Loucy (cell line): Measurements from ENCODE around the gene CCDC12.

Source experiments
- CTCF ChIP-seq: fragments of 200-600 bp; sonication (generic); conservative IDR thresholded peaks from 2 replicates; pipeline ENCODE4 v1.5.1; 2014; ENCODE audit warnings: mild to moderate bottlenecking, antibody characterized with exemption, low read length
- EZH2phosphoT487 ChIP-seq: fragments of 200-600 bp; IDR thresholded peaks from 2 replicates; pipeline ENCODE4 v1.6.1; 2018; ENCODE audit warnings: antibody characterized with exemption, mild to moderate bottlenecking, moderate library complexity, borderline replicate concordance

DNA sequence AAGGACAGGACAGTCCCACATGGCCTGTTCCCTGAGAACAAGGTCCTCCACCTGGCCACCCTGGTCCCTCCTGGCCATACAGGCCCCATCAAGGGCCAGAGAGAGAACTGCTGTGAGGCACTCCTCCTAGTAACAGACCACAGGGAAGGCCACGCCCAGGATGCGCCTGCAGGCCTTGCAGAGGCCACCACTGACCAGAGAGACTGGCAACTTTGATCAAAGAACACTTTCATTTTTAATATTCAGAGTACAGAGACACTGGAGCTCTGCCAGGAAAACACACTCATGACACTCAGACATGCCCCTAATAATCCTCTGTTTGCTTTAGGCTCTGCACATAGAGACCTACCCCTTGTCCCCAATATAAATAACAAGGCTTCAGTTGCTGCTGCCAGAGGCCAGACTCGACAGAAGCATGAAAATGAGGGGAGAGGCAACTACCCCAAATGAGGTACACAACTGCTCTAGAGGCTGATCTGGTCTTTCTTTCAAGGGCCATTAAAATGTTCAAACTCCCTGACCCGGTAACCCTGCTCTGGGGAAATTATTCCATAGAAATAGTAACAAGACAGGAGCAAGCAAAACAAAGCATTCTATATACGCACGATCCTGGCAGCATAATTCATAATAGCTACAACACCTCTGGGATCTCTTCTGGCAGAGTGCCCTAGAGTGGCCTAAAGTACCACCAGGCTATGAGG lies 44.8 kb downstream of the CCDC12 start:
- TF ChIP-seq CTCF: no peak
- TF ChIP-seq EZH2phosphoT487: no peak
